Esophagus (tissue), 2 donors: Measurements from ENCODE around the gene CRX. TPM values are rescaled to one million over a fixed set of nuclear protein-coding genes. Genes with fewer than 3 reads are reported as not detected.
"Not testable (repeated sequence)": the region's sequence is repeated elsewhere in the genome, so short reads cannot be mapped to it uniquely, and the experiment has no call there.

Experiments used
- H3K27ac ChIP-seq, 2 donors: one replicate each; pipeline ENCODE4 v1.5.1; 2013; ENCODE audit warnings: low read depth in 2 of 2, mild to moderate bottlenecking in 2 of 2, inconsistent platforms in 1 of 2, low read length in 1 of 2, moderate library complexity in 1 of 2
- H3K27me3 ChIP-seq, 2 donors: one replicate each; pipeline ENCODE4 v1.6.1; 2013; ENCODE audit warnings: low read length in 2 of 2, control low read depth in 1 of 2, mild to moderate bottlenecking in 1 of 2; ENCODE audit not compliant: insufficient read depth in 2 of 2, control insufficient read depth in 1 of 2
- H3K36me3 ChIP-seq, 2 donors: one replicate each; pipeline ENCODE4 v1.6.1; 2013; ENCODE audit warnings: low read length in 1 of 2; ENCODE audit not compliant: control insufficient read depth in 2 of 2, insufficient read depth in 2 of 2
- H3K4me1 ChIP-seq, 2 donors: one replicate each; pipeline ENCODE4 v1.6.1; 2013; ENCODE audit warnings: low read length in 1 of 2; ENCODE audit not compliant: control insufficient read depth in 2 of 2, insufficient read depth in 2 of 2
- H3K4me3 ChIP-seq, 2 donors: one replicate each; pipeline ENCODE4 v1.5.1; 2013; ENCODE audit warnings: low read length in 2 of 2, mild to moderate bottlenecking in 2 of 2, low read depth in 1 of 2, moderate library complexity in 1 of 2
- H3K9me3 ChIP-seq, 2 donors: one replicate each; pipeline ENCODE4 v1.6.1; 2013; ENCODE audit warnings: mild to moderate bottlenecking in 2 of 2, low read depth in 1 of 2, low read length in 1 of 2, moderate library complexity in 1 of 2; ENCODE audit not compliant: control insufficient read depth in 2 of 2, insufficient read depth in 1 of 2
- WGBS, 2 donors: extraction: QIAGEN DNeasy Blood & Tissue Kit; methylation state at CpG; one replicate each; pipeline ENCODE4 v1.1.7; 2013; 5-methylcytosine and 5-hydroxymethylcytosine counted together
- polyA plus RNA-seq, 2 donors: library from polyadenylated mRNA; stranded (reverse); fragments of 200-250 nt; gene quantifications; one replicate each; pipeline ENCODE4 v1.2.3, GENCODE V29; 2013
- donor health status: healthy with polysubstance abuse.
- donor health status: Bipolar disorder and iron deficiency.

The CRX gene
- polyA plus RNA-seq, 2 donors: not detected

DNA sequence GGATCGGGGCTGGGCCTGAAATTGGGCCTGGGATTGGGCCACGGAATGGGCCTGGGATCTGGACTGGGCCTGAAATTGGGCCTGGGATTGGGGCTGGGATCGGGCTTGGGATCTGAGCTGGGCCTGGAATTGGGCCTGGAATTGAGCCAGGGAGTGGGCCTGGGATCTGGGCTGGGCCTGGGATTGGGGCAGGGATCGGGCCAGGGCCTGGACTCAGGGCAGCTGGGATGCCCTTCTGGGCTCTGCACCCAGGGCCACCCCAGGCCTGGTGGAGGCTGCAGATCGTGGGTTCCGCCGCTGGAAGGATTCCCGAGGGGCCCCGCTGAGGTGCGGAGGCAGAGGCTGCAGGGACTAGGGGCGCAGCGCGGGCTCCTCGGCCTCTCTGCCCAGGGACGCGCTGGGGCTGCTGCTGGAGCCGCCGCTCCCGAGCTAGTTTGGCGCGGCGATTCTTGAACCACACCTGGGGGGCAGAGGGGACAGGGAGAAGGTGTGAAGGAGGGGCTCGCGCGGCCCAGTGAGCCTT is 19.2 kb upstream of the CRX start:
- no peaks in the 10 kb centered on the region for H3K27me3 ChIP-seq
- no peak overlapping the region for H3K4me3 ChIP-seq
- 90 to 97% methylated on average over 10 to 25 of the region's 25 CpGs for WGBS, 2 donors
- H3K9me3 ChIP-seq: peaks cover 0 to 2% of the 10 kb centered on the region in 2 donors
- no peak overlapping the region for H3K27ac ChIP-seq
- H3K36me3 ChIP-seq: no peaks in the 10 kb centered on the region
- H3K4me1 ChIP-seq: no peaks in the 10 kb centered on the region

DNA sequence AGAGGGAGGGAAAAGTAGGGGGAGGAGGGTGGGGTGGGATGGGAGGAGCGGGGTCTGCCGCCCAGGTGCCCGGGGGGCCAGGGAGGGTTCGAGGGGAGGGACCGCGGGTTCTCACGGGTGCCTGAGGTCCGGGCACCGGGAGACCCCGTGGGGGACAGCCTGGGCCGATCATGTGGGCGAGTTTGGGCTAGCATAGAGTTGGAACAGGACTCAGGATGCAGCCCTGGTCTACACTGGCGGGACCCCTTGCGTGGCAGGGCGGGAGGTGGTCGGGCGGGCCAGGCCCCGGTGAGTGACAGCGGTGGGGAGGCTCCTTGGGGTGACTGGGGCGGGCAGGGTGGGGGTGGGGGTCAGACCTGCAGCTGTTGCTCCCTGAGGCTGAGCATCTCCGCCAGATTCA is 18.6 kb upstream of the CRX start:
- H3K27ac ChIP-seq, H3K4me3 ChIP-seq, H3K27me3 ChIP-seq, H3K4me1 ChIP-seq, H3K36me3 ChIP-seq, H3K9me3 ChIP-seq: not testable (repeated sequence)
- WGBS, 2 donors: 72 to 77% methylated on average over 5 to 21 of the region's 21 CpGs

DNA sequence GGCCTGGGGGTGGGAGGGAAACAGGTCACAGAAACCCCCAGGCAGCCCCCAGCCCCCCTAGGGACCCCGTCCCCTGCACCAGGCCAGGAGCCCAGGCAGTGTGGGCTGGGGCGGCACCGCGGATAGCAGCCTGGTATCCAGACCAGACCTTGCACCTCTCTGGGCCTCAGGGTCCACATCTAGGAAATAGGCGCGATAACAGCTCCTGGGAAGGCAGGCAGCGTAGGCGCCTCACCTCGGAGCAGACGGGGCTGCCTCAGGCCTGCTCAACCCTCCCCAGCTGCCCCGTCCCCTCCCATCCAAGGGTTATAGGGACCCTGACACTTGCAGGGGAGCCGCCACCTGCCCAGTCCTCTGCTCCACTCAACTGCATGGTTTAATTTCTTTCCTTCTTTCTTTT is 18.1 kb upstream of the CRX start:
- not testable (repeated sequence) for H3K27me3 ChIP-seq, H3K36me3 ChIP-seq, H3K4me3 ChIP-seq, H3K4me1 ChIP-seq, H3K9me3 ChIP-seq, H3K27ac ChIP-seq
- WGBS, 2 donors: 85 to 94% methylated on average over 7 to 11 of the region's 12 CpGs

DNA sequence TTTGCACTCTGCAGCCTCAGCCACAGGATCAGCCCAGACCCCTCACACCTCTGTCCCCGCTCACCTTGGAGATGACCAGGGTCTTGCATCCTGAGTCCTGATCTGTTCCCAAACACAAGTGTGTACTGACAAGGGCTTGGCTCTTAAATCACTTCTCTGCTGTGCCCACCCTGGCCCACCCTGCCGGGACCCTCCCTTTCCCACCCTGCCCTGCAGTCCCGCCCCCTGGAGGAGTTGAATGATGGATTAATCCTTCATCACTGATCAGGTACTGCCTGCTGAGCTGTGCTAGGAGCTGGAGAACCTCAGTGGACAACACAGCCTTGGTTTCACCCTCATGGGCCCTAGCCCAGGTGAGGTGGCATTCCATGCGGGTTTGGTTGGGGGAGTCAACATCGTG is 17.3 kb upstream of the CRX start, which contains the start of gene TPRX1:
Gene TPRX1, minus strand, starts transcription at position 101 of the 400 bp plus-strand sequence. Its CDS starts 12 bp downstream, at position 89.
- H3K9me3 ChIP-seq, H3K36me3 ChIP-seq, H3K4me1 ChIP-seq, H3K27me3 ChIP-seq, H3K27ac ChIP-seq, H3K4me3 ChIP-seq: not testable (repeated sequence)
- WGBS, 2 donors: 80 to 82% methylated on average over 5 of the region's 5 CpGs

DNA sequence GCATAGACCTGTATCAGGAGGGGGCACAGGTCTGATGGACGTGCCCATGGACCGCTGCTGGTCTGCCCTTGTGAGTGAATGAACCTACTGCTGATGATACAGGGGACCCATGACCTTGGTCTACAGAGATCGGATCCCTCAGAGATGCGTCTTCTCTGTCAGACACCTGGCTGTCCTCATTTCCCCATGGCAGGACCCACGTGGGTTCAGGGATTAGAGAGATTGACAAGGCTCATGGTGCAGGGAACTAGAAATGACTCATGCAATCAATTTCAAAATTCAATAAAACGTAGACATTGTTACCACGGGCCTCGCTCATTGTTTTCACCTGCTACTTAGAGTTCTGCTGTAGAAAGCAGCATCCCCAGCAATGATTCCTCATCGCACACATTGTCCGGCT is 16.4 kb upstream of the CRX start:
- Histone ChIP-seq H3K27ac (no peak overlapping the region), H3K9me3 (peaks cover 0 to 2% of the 10 kb centered on the region in 2 donors), H3K36me3 (no peaks in the 10 kb centered on the region), H3K4me1 (no peaks in the 10 kb centered on the region), H3K27me3 (no peaks in the 10 kb centered on the region), H3K4me3 (no peak overlapping the region)
- WGBS, 2 donors: 71 to 76% methylated on average over 10 of the region's 10 CpGs

DNA sequence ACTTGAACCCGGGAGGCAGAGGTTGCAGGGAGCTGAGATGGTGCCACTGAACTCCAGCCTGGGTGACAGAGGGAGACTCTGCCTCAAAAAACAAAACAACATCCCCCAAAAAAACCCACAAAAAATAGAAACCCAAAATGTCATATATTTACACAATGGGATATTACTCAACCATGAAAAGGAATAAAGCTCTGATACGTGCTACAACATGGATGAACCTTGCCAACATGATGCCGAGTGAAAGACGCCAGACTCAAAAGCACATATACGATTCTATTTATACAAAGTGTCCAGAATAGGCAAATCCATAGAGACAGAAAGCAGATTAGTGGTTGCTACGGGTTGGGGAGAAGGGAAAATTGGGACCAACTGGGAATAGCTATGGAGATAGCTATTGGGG is 15.3 kb upstream of the CRX start:
- H3K4me3 ChIP-seq: no peak overlapping the region
- H3K9me3 ChIP-seq: peaks cover 0 to under 1% of the 10 kb centered on the region in 2 donors
- H3K36me3 ChIP-seq: no peaks in the 10 kb centered on the region
- no peaks in the 10 kb centered on the region for H3K27me3 ChIP-seq
- H3K4me1 ChIP-seq: no peaks in the 10 kb centered on the region
- H3K27ac ChIP-seq: no peak overlapping the region
- WGBS, 2 donors: 81 to 85% methylated on average over 6 of the region's 6 CpGs

DNA sequence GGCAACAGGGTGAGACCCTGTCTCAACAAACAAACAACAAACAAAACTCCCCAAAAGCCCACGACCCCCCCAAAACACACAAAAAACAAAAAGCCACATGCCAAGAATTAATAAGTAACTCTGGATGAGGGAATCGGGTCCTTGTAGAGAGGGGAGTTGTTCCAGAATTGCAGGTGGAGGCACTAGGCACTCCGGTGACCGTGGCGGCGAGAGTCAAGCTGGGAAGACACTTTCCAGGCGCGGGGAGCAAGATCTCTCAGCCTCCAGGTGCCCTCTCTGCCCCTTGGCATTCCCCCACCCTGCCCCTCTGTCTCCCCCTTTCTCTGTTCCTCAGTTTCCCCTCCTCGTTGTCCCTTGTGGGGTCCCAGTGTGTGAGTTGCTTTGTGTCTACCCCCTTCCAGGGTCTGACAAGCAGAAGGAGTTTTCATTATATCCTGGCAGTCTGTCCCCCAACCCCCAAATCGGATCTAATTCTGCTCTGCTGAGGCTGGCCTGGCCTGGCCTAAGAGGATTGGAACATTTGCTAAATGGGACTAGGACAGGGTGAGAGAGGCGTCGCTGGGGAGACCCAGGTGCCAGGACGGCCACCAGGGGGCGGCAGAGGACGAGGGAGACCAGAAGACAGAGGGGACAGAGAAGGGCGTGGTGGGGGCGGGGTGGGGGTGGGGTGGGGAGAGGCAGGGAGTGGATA is 8.3 kb upstream of the CRX start:
- H3K27ac ChIP-seq: no peak overlapping the region
- no peaks in the 10 kb centered on the region for H3K4me1 ChIP-seq
- WGBS, 2 donors: 33 to 35% methylated on average over 17 of the region's 17 CpGs
- H3K27me3 ChIP-seq: no peaks in the 10 kb centered on the region
- H3K4me3 ChIP-seq: no peak overlapping the region
- no peaks in the 10 kb centered on the region for H3K9me3 ChIP-seq
- no peaks in the 10 kb centered on the region for H3K36me3 ChIP-seq

DNA sequence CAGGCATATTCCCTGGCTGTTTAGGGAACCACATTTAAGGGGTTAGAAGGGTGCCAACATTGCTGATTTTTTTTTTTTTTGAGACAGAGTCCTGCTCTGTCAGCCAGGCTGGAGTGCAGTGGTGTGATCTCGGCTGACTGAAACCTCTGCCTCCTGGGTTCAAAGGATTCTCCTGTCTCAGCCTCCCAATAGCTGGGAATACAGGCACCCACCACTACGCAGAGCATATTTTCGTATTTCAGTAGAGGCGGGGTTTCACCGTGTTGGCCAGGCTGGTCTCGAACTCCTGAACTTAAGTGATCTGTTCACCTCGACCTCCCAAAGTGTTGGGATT is 7.8 kb upstream of the CRX start:
- whole genome bisulfite sequencing, 2 donors: 56 to 58% methylated on average over 7 of the region's 7 CpGs
- no peak overlapping the region for H3K27ac ChIP-seq
- no peaks in the 10 kb centered on the region for H3K9me3 ChIP-seq
- no peaks in the 10 kb centered on the region for H3K4me1 ChIP-seq
- H3K4me3 ChIP-seq: no peak overlapping the region
- H3K27me3 ChIP-seq: no peaks in the 10 kb centered on the region
- no peaks in the 10 kb centered on the region for H3K36me3 ChIP-seq

DNA sequence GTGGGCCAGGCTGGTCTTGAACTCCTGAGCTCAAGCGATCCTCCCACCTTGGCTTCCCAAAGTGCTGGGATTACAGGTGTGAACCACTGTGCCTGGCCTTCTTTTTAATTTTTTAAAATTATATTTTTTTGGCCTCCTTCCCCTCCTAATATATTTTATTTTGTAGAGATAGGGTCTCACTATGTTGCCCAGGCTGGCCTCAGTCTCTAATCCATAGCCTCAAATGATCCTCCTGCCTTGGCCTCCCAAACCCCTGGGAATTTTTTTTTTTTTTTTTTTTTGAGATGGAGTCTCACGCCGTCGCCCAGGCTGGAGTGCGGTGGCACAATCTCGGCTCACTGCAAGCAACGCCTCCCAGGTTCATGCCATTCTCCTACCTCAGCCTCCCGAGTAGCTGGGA is 5.5 kb upstream of the CRX start:
- H3K4me3 ChIP-seq, H3K4me1 ChIP-seq, H3K9me3 ChIP-seq, H3K36me3 ChIP-seq, H3K27me3 ChIP-seq, H3K27ac ChIP-seq: not testable (repeated sequence)
- WGBS, 2 donors: 94% methylated on average over 8 of the region's 8 CpGs

DNA sequence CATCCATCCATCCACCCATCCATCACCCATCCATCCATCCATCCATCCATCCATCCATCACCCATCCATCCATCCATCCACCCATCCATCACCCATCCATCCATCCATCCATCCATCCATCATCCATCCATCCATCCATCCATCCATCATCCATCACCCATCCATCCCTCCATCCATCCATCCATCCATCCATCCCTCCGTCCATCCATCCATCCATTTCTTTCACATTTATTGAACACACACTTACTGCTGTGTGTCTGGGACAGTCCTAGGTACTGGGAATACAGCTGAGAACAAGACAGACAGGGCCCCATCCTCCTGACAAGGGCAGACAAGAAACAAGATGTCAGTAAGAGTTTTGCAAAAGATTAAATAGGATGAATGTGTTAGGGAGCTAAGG is 3.5 kb upstream of the CRX start:
- peaks cover 0 to 12% of the 10 kb centered on the region in 2 donors for H3K27me3 ChIP-seq
- H3K36me3 ChIP-seq, H3K27ac ChIP-seq, H3K4me3 ChIP-seq, H3K9me3 ChIP-seq, H3K4me1 ChIP-seq: not testable (repeated sequence)
- WGBS, 2 donors: 89 to 96% methylated on average over 1 of the region's 1 CpG
